Measurements from ENCODE around the gene KIF6.
"Not testable (repeated sequence)": the region's sequence is repeated elsewhere in the genome, so short reads cannot be mapped to it uniquely, and the experiment has no call there.

Gene KIF6

GRCh38 chr6:39553860-39554802, 171.1 kb downstream of the KIF6 start:
- DNase-seq (ENCODE audit: low read depth): no peak

DNA sequence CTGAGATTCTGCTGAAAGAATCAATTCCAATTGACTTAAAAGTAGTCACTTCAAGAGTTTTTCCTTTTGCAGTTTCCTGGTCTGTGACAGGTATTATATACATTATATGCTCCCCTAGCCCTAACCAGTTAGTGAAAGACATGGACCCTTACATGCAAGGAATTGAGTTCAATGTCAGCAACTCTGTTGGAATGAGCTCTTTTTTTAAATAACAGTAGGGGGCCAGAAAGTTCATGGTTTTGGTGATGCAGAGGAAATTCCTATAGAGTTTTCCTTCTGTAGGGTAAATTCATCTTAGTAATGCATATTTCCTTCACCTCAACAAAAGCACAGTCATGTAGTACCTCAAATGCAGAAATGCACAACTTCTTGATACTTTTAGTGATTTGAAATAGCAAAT, 172.2 kb downstream of the KIF6 start:
- DNase-seq (ENCODE audit: low read depth): no peak

GRCh38 chr6:39550191-39550590, 175.0 kb downstream of the KIF6 start:
- DNase-seq (ENCODE audit: low read depth): no peak

DNA sequence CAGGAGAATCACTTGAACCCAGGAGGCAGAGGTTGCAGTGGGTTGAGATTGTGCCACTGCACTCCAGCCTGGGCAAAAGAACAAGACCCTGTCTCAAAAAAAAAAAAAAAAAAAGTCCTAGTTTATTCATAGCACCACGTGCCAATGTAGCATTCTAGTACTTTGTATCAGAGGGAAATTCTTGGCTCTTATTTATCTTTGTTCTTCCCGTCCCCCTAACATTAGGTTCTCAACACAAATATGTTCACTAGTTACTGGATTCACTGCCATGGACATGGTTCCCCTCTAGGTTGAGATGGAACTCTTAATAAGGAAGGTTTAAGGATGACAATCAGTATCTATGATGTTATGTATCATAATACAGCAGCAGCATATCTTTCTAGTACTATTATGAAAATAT, 178.5 kb downstream of the KIF6 start:
- DNase-seq (ENCODE audit: low read depth): no peak

GRCh38 chr6:39543950-39544349, 181.3 kb downstream of the KIF6 start:
- DNase-seq (ENCODE audit: low read depth): no peak

GRCh38 chr6:39543095-39543494, 182.1 kb downstream of the KIF6 start:
- DNase-seq (ENCODE audit: low read depth): no peak

GRCh38 chr6:39540454-39540853, 184.8 kb downstream of the KIF6 start:
- no peak for DNase-seq (ENCODE audit: low read depth)

GRCh38 chr6:39530201-39530759, 194.9 kb downstream of the KIF6 start:
- DNase-seq (ENCODE audit: low read depth): no peak

GRCh38 chr6:39527792-39528564, 197.2 kb downstream of the KIF6 start:
- no peak for DNase-seq (ENCODE audit: low read depth)

DNA sequence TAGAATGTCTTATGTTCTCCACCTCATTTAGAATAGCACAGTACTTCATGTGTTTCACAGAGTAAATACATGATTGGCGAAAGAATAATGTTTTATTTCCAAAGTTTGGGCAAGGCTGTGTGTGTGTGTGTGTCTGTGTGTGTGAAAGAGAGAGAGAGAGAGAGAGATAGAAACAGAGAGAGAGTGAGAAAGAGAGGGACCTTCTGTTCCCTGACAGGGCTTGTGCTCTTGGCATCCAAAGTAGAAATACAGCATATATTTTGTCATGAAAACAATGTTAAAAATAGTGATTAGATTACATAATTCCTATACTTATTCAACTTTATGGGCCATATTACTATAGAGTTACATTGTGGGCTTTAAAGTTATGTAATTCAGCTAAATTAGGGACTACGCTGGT, 201.2 kb downstream of the KIF6 start:
- DNase-seq (ENCODE audit: low read depth): no peak

- no peak for DNase-seq (ENCODE audit: low read depth)
These were observed 203.2 kb downstream of the KIF6 start for GRCh38 chr6:39521958-39522357.

DNA sequence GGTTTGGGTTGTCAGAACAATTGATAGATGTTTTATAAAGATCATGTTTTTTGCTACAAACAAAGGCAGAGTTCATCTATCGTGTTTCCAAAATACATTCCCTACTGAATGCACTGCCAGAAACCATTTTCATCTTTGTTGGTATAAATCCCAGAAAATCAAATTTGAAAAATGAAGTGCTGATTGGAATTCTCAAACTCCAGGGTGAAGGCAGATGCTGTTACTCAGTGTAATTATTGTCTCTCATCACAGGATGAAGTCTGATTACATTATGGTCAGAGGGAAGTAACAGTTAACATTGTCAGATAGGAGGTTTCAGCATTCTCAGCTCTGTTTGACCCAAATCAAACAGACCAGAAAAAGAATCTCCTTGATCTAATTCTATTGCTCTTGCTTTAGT, 204.3 kb downstream of the KIF6 start:
- no peak for DNase-seq (ENCODE audit: low read depth)

DNA sequence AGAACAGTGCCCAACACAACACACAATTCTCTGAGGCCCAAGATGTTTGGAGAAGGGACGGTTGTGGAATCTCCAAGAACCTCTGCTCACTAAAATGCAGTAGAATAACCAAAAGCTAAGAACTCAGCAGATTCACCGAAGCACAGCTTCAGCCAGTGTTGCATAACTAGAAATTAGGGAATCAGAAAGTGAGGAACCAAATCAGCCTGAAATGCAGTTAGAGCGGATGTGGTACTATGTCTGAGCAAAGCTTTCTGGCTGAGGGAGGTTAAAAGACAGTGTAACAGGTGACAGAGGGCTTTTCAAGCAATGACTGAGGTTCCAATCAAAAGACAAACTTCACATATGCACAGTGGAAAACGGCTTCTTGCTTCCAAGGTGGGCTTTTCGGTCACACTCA, 204.8 kb downstream of the KIF6 start:
- no peak for DNase-seq (ENCODE audit: low read depth)

- DNase-seq (ENCODE audit: low read depth): no peak
These were observed 207.0 kb downstream of the KIF6 start for GRCh38 chr6:39518221-39518620.

DNA sequence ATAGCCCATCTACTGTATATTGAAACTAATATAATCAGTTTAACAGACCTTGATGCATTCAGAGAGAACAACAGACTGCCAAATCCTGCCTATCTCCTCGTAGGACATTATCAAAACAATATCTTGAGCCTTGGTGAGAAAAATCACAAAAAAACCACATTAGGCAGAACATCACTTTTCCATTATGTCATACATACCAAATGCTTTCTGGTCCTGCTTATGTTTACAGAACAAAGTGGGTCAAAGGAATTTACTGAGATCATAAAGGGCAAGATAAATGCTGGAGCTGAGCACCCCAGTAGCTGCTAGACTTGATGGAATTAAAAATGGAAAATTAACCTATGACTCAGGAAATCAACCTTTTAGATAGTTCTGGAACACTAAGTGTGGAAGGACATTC, 207.5 kb downstream of the KIF6 start:
- DNase-seq (ENCODE audit: low read depth): no peak

- no peak for DNase-seq (ENCODE audit: low read depth)
These were observed 208.7 kb downstream of the KIF6 start for GRCh38 chr6:39516471-39516870.

- no peak for DNase-seq (ENCODE audit: low read depth)
These were observed 209.7 kb downstream of the KIF6 start for GRCh38 chr6:39515471-39515870.

GRCh38 chr6:39515006-39515405, 210.2 kb downstream of the KIF6 start:
- no peak for DNase-seq (ENCODE audit: low read depth)

DNA sequence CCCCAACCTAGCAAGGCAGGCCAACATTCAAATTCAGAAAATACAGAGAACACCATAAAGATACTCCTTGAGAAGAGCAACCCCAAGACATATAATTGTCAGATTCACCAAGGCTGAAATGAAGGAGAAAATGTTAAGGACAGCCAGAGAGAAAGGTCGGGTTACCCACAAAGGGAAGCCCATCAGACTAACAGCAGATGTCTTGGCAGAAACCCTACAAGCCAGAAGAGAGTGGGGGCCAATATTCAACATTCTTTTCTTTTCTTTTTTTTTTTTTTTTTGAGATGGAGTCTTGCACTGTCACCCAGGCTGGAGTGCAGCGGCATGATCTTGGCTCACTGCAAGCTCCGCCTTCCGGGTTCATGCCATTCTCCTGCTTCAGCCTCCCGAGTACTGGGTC, 215.4 kb downstream of the KIF6 start:
- not testable (repeated sequence) for DNase-seq (ENCODE audit: low read depth)

DNA sequence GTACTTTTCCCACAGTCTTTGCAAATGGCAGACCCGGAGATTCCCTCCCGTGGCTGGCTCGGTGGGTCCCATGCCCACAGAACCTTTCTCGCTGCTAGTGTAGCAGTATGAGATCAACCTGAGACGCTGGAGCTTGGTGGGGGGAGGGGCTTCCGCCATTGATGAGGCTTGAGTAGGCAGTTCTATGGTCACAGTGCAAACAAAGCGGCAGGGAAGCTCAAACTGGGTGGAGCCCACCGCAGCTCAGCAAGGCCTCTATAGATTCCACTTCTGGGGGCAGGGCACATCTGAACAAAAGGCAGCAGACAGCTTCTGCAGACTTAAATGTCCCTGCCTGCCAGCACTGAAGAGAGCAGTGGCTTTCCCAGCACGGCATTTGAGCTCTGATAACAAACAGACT, 216.7 kb downstream of the KIF6 start:
- DNase-seq (ENCODE audit: low read depth): no peak

GRCh38 chr6:39507331-39507998, 217.7 kb downstream of the KIF6 start:
- DNase-seq (ENCODE audit: low read depth): no peak

GRCh38 chr6:39502362-39502955, 222.7 kb downstream of the KIF6 start:
- DNase-seq (ENCODE audit: low read depth): not testable (repeated sequence)

Measured in T-helper 22 cell (primary cell).